Ammon's horn (tissue), 1 donor: ENCODE results near the gene ITGB1BP2.
A peak's percentile ranks its signal among the peaks of the same experiment; 100 is the strongest.
"Not testable (repeated sequence)": the region's sequence is repeated elsewhere in the genome, so short reads cannot be mapped to it uniquely, and the experiment has no call there.

Experiments
- DNase-seq: peaks from one replicate; pipeline ENCODE4 v3.0.0-alpha.2; 2016; ENCODE audit warnings: low spot score

The ITGB1BP2 gene

DNA sequence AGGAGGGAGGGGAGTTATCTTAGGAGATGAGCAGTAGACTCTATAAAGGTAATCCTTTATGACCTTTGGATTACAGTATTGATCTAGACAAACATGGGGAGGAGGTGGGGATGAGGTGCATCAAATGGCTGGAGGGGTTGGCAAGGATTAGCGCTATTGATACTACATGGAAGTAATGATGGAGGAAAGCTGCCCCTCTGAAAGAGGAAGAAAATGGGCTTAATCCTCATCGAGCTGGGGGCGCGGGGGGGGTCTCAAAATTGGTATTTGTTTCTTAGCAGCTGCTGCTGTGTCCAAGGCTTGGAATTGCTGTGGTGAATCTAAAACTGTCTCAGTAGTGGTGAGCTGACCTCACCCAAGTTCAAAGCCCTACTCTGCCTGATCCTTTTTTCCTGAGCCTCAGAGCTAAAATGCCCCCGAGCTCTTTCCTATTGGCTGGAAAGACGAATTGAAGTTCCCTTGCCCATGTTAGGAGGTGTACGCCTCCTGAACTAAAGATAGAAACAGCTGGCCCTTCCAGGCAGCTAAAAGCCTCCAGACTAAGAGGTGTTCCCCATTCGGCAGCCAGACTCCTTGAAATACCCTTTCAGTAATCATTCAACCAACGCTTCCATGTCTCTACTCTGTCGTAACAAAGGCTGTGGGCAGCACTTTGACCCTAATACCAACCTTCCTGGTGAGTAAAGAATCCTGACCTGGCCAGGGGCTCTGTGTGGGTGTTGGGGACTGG, at the start of gene ITGB1BP2:
Gene ITGB1BP2 (plus strand): TSS at position 556 of the 730 bp plus-strand sequence. CDS start 57 bp downstream, at position 613.
- DNase-seq = no peak

DNA sequence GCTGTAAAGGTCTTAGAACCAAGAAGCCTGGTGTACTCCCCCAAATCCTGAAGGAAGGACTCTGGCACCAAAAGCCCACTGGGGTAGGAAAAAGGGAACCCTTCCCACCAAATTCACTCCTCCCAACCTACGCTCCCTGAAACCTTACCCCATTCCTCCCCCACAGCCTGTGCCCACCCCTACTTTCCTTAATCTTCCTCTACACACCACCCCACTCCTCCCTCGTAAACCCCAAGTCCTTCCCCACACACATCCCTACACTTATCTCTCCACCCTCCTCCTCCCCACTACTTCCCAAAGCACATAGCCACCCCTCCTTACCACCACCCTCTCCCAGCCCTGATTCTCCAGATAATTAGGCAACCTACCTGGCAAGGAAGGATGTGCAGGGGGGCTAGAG, 49.3 kb upstream of the ITGB1BP2 start:
- DNase-seq = no peak

DNA sequence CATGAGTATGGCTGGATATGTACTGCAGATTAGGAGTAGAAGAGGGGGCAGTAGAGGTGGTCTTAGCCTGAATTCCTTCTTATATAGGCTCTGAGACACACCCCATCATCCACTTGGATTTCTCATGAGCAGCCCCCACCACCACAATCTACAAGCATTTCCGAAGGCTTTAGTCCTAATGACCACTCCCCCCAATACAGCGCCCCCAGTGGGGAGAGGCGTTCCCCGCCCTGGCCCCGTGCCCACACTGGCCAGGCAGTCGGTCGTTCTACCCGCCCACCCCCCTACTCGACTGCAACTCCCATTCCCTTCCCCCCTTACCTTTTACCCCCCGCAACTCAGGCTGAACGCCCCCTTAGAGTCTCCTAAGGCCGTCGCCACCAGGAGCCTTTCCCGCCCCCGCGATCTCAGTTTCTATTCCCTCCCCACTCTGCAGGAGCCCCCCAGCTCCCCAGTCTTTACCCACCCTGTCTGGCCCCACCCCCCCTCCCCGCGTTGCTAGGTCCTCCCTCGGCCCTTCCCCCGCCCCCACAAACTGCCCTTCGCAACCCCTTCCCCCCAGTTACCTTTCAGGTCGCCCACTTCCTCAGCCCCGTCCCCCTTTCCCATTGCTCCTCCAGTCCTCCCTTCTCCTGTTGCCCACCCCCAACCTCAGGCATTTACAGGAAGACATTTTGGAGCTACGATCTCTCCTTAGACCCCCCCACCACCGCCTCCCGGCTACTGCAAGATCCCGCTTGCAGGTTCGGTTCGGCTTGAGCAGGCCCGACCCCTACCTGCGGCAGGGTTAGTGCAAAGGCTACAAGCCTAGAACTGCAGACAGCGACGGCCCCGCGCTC, 48.1 kb upstream of the ITGB1BP2 start:
- peak; percentile 29 for DNase-seq

DNA sequence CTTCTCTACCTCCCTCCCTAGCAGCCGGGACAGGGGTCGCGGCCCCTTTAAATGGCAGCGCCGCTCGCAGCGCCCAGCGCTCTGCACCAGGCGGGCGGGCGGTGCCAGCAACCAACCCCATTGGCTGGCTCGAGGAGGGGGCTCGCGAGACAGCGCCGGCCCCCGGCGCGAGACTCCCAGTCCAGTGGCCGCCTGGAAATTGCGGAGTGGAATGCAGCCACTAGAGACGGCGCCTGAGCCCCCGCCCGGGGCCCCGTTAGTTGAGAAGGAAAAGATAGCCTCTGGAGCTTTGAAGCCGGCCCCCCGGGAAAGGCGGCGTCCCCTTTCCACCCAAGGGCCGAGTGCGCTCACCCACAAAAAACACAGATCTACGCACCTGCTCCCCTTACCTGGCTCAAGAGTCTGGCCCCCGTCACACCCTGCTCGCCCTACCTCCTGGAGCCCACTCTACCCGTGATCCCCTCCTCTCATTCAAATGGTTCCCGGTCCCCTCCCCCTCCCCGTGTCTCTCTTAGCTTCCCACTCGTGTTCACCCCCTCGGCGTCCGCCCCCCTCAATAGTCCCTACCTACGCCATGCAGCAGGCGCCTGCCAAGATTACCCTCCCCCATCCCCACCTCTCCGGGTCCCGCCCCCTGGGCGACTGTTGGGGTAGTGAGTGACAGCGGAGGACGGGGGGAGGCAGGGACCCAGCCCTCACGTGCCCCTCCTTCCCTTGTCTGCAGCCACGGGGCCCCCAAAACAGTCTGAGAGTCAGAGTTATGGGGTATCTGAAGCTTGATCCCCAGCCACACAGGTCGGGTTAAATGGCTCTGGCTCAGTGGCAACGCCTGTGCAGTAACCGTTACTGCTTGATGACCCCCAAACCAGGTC, 47.2 kb upstream of the ITGB1BP2 start, which contains the start of gene ZMYM3:
Gene ZMYM3 (minus strand): TSS at position 49 of the 872 bp plus-strand sequence. CDS start 885 bp downstream, outside the sequence.
- DNase-seq = peak; percentile 88

DNA sequence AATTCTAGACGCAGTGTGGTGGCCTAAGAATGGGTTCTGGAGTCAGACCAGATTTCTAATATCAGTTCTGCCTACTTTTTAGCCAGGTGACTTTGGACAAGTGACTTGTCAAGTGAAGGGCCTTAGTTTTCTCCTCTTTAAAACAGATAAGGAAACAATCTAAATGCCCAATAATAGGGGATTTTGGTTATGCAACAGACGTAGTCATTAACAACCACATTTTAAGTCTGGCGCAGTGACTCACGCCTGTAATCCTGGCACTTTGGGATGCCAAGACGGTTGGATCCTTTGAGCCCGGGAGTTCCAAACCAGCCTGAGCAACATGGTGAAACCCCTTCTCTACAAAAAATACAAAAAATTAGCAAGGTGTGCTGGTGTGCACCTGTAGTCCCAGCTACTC, 45.5 kb upstream of the ITGB1BP2 start:
- no peak for DNase-seq

DNA sequence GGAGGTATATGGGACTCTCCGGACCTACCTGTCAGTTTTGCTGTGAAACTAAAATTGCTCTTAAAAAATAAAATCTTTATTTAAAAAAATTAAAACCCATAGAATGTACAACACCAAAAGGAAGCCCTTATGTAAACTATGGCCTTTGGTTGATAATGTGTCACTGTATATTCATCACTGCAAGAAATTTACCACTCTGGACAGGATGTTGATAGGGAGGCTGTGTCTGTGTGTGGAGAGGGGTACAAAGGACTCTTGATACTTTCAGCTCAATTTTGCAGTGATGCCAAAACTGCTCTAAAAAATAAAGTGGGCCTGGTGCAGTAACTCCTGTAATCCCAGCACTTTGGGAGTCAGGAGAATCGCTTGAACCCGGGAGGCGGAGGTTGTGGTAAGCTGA, 44.7 kb upstream of the ITGB1BP2 start:
- no peak for DNase-seq

DNA sequence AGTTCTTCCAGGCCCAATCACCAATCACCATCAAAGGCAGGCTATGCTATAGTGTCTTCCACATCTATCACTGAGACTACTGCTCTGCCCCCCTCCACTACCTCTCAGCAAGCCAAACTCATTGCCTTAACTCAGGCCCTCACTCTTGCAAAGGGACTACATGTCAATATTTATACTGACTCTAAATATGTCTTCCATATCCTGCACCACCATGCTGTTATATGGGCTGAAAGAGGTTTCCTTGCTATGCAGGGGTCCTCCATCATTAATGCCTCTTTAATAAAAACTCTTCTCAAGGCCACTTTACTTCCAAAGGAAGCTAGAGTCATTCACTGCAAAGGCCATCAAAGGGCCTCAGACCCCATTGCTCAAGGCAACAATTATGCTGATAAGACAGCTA, 32.9 kb upstream of the ITGB1BP2 start:
- not testable (repeated sequence) for DNase-seq

DNA sequence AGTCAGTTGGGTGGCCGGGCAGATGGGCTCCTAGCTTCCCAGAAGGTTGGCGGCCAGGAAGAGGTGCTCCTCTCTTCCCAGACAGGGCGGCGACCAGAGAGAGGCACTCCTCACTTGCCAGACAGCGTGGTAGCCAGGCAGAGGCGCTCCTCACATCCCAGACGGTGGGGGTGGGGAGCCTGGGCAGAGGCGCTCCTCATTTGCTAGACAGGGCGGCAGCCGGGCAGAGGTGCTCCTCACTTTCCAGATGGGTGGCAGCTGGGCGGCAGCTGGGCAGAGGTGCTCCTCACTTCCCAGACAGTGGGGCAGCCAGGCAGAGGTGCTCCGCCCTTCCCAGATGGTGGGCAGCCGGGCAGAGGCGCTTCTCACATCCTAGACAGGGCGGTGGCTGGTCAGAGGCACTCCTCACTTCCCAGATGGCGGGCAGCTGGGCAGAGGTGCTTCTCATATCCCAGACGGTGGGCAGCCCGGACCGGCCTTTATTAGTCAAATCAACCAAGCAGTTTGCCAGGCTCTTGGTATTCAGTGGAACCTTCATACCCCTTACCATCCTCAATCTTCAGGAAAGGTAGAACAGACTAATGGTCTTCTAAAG, 31.7 kb upstream of the ITGB1BP2 start:
- no peak for DNase-seq

DNA sequence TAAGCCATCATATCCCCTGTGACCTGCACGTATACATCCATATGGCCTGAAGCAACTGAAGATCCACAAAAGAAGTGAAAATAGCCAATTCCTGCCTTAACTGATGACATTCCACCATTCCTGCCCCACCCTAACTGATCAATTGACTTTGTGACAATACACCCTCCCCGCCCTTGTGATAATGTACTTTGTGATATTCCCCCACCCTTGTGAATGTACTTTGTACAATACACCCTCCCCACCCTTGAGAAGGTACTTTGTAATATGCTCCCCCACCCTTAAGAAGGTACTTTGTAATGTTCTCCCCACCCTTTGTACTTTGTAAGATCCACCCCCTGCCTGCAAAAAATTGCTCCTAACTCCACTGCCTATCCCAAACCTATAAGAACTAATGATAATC, 29.2 kb upstream of the ITGB1BP2 start:
- DNase-seq = not testable (repeated sequence)

DNA sequence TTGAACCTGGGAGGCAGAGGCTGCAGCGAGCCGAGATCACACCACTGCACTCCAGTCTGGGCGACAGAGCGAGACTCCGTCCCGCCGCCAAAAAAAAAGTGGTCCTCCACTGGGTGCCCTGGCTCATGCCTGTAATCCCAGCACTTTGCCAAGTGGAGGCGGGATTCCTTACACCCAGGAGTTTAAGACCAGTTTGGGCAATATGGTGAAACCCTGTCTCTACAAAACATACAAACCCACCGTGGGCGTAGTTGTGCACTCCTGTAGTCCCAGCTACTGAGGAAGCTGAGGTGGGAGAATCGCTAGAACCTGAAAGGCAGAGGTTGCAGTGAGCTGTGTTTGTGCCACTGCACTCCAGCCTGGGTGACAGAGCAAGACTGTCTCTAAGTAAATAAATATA, 20.2 kb upstream of the ITGB1BP2 start:
- DNase-seq = not testable (repeated sequence)

DNA sequence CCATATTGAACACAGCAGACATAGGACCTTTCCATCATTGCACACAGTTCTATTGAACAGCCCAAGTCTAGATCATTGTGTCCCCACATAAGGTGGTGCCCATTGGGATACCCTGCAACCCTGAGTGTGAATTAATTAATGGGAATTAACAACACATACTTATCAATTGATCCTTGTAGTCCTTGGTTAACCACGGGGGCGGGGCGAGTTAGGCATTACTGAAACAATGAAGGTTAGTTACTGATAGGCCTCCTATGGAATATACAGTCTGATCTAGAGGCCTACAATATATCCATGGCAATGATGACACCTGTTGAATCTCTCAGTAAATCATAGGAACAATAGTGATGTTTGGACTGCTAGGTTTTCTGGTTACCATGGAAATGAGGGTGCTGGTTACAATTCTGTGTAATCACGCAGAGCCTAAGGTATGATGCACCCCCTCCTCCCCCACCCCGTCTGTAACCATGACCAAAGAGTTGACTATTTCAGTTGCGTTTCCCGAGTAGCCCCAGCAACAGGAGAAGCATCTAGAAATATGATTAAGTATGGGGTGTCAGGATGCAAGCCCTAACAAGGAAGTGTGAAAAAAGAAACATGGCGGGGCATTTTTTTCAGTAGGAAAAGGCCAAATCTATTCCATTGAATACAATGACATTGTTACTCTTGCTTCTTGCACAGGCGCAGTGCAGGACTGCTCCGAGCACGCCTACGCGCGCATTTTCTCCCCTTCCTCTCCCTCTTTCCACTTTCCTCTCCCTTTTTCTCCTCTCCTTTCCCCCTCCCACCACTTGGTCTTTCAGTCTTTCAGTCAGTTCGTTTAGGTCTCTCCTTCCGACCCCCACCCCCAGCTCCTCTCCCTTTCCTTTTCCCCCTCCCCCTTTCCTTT, 18.8 kb upstream of the ITGB1BP2 start:
- DNase-seq = no peak

DNA sequence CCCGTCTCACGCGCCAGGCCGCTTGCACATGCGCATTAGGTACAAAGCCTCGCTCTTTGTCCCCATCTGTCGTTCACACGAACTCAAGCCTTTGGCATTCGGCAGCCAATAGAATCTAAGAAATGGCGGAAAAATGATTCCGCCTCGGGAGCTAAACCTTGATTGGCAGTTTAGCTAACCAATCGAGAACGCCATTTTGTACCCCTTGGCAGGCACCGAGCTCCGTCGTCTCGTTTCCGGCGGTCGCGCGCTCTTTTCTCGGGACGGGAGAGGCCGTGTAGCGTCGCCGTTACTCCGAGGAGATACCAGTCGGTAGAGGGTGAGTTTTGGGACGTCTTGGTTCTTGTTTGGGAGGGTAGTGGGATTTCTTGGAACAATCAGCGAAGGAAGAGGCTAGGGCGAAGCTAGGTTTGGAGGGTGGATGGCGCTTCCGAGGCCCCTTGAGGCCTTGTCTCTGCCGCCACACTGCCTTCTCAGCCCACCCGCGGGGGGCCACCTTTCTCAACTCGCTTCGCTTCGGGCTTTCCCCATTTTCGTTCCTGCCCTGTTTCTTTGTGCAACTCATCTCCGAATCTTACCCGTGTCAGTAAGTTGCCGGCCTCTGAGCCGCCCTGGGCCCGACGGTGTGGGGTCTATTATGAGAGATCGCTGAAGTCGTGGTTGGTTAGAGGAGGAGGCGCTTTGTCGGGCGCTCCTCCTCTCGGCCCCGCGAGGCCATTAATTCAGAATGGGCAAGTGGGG, 18.0 kb upstream of the ITGB1BP2 start, which contains the start of gene NONO:
Gene NONO (plus strand): TSS at position 233 of the 741 bp plus-strand sequence. CDS start 7,003 bp downstream, outside the sequence.
- DNase-seq = peak; percentile 95

DNA sequence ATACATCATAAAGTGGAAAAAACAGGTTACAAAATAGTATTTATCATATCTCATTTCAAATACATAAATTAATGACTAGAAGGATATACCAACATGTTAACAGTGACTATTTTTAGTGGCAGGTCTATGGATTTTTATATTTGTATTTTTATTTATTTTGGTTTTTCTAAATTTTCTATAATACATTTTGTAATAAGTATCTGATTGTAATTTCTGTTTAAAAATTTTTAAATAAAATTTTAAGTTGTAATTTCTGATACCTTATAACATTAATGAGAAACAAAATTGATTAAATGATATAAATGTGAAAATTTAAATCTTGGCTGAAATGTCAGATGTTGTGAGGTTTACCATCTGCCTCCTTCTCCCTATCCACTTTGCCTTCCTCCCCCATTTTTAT, 15.6 kb upstream of the ITGB1BP2 start:
- no peak for DNase-seq

DNA sequence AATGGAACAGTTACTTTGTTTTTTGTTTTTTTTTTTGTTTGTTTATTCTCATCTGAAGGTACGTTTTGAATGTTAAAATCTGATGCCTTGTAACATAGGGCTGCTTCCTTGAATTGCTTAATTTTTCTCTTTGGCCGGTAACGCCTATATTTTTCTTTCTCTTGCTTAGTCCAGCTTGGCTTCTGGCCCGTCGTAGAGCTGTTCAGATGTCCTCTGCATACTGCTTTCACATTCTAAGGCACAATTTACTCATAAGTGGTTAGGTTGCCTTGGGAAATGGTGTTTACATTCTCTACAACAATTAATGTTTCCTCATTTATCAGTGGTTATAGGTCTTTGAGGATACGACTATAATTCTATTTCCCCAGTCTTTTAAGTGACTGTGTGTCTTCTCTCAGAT, 10.2 kb upstream of the ITGB1BP2 start:
- DNase-seq = no peak

DNA sequence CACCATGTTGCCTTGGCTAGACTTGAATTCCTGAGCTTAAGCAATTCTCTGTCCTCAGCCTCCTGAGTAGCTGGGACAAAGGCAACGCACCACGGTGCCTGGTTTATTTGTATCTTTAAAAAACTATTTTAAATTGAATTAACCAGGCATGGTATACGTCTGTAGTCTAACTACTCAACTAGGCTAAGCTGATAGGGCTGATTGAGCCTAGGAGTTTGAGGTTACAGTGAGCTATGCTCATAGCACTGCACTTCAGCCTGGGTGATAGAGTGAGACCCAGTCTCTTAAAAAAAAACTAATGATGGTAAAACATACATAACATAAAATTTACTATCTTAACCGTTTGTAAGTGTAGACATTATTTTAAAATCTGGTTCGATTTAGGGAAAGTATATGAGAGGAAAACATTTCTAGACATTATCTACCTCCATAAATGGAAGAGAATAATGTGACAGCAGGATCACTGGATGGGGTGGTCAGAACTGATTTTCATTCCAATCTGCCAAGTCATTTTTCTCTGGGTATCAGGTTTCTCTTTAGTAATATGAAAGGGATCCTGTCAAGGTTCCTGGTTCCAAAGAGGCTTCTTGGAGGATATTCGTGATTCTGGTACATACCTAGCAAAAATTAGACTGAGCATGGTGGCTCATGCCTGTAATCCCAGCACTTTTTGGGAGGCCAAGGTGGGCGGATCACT, 8.7 kb upstream of the ITGB1BP2 start:
- no peak for DNase-seq

DNA sequence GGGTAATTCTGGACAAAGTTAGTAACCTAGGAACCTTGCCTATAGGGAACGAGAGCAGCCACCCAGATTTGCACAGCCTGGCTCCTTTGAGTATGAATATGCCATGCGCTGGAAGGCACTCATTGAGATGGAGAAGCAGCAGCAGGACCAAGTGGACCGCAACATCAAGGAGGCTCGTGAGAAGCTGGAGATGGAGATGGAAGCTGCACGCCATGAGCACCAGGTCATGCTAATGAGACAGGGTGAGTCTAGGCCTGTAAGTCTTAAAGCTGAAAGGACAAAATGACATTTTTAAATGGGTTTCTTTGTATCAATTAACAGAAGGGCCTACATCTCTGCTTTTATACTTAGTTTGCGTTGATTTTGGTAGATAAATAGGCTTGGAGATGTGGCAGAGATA, 4.7 kb upstream of the ITGB1BP2 start:
- no peak for DNase-seq

DNA sequence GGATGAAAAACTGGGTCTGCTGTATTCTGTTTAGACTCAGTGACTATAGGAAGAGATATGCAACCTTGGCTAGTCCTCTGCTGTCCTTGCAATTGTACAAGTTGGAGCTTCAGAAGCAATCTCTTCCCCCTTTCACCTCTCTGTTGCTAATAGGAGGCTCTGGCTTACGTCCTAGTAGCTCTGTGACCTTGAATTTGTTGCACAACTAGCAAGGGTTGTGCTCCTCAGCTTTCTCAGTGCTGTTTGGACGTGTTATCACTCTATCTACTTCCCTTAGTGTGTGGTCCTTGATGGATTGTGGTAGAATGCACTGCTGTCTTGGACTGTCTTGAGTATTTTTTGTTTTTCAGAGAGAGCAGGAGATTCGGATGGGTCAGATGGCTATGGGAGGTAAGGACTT, 3.4 kb upstream of the ITGB1BP2 start:
- no peak for DNase-seq

DNA sequence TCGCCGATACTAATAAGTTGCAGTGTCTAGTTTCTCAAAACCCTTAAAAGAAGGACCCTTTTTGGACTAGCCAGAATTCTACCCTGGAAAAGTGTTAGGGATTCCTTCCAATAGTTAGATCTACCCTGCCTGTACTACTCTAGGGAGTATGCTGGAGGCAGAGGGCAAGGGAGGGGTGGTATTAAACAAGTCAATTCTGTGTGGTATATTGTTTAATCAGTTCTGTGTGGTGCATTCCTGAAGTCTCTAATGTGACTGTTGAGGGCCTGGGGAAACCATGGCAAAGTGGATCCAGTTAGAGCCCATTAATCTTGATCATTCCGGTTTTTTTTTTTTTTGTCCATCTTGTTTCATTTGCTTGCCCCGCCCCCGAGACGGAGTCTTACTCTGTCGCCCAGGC, 1.5 kb upstream of the ITGB1BP2 start:
- DNase-seq = not testable (repeated sequence)

DNA sequence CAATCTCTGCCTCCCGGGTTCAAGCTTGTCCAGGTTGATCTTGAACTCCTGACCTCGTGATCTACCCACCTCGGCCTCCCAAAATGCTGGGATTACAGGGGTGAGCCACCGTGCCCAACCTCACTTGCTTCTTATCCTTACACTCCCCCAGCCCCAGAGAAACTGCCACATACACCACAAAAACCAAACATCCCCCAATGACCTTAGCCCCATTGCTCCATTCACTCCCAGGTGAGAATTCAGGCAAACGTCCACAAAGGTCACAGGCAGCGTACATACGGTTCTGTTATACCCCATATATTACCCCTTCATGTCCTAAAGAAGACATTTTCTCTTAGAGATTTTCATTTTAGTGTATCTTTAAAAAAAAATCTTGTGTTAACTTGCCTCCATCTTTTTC, 1.1 kb upstream of the ITGB1BP2 start:
- DNase-seq = not testable (repeated sequence)
